Measurements from ENCODE around the gene GRIP2. TPM values are rescaled to one million over a fixed set of nuclear protein-coding genes. Genes with fewer than 3 reads are reported as not detected.
A peak's percentile ranks its signal among the peaks of the same experiment; 100 is the strongest.

The GRIP2 gene
- polyA plus RNA-seq, 3 donors: not detected

GRCh38 chr3:14549256-14549919 is 9.2 kb upstream of the GRIP2 start:
- H3K9me3 Mint-ChIP-seq: peaks cover 0 to 6% (median 2%) of the 10 kb centered on the region in 7 donors
- peaks cover 15 to 44% (median 20%) of the 10 kb centered on the region in 3 donors for H3K27me3 Mint-ChIP-seq (ENCODE audit: low read depth in 3 of 3)
- H3K9ac ChIP-seq (ENCODE audit: insufficient read depth, low read length, poor library complexity, severe bottlenecking): no peak overlapping the region
- H2AFZ ChIP-seq (ENCODE audit: insufficient read depth, low read depth, low read length, poor library complexity, severe bottlenecking): no peak overlapping the region
- DNase-seq: no peak
- no peak overlapping the region for H3K27ac Mint-ChIP-seq
- H3K79me2 ChIP-seq (ENCODE audit: insufficient read depth, low read length): no peaks in the 10 kb centered on the region
- H3K4me3 ChIP-seq (replicated peaks in 1 of 3; ENCODE audit: low read depth in 2 of 3, low read length in 3 of 3): no peak overlapping the region
- H3K4me3 Mint-ChIP-seq: no peak overlapping the region
- no peaks in the 10 kb centered on the region for H3K9me3 ChIP-seq (replicated peaks in 1 of 2; ENCODE audit: control insufficient read depth in 1 of 2, insufficient read depth in 1 of 2, low read length in 2 of 2)
- H4K20me1 ChIP-seq (ENCODE audit: insufficient read depth, low read length): no peaks in the 10 kb centered on the region
- H3K27me3 ChIP-seq (ENCODE audit: control insufficient read depth in 2 of 2, insufficient read depth in 2 of 2, low read length in 2 of 2): peaks cover 0 to 4% of the 10 kb centered on the region in 2 donors
- no peaks in the 10 kb centered on the region for H3K36me3 Mint-ChIP-seq
- 45% methylated on average over 5 of the region's 8 CpGs for WGBS (ENCODE audit: insufficient coverage)
- no peaks in the 10 kb centered on the region for H3K36me3 ChIP-seq (replicated peaks in 1 of 2; ENCODE audit: control insufficient read depth in 1 of 2, insufficient read depth in 2 of 2, low read length in 2 of 2)
- H3K27ac ChIP-seq (ENCODE audit: low read depth in 1 of 2, low read length in 2 of 2): no peak overlapping the region
- H3K4me2 ChIP-seq (replicated peaks; ENCODE audit: extremely low read depth, low read length, poor library complexity, severe bottlenecking): no peak overlapping the region
- TF ChIP-seq CTCF (IDR thresholded peaks at IDR 0.05): peak; percentile 23
- intact Hi-C loops (cut with micrococcal nuclease): loop anchor here in 1 of 2 donors (5.0 kb wide), 1 partner anchor 287 kb away; no protein-coding TSS in a partner anchor
- H3K4me1 Mint-ChIP-seq: peaks cover 5% of the 10 kb centered on the region
- peaks cover 0 to 3% of the 10 kb centered on the region in 2 donors for H3K4me1 ChIP-seq (ENCODE audit: control insufficient read depth in 1 of 2, insufficient read depth in 2 of 2, low read length in 2 of 2)

GRCh38 chr3:14548321-14548729 is 8.2 kb upstream of the GRIP2 start:
- H3K9me3 Mint-ChIP-seq: peaks cover 0 to 6% (median 2%) of the 10 kb centered on the region in 7 donors
- Histone ChIP-seq H3K4me3 (replicated peaks in 1 of 3; ENCODE audit: low read depth in 2 of 3, low read length in 3 of 3) (no peak overlapping the region), H3K4me2 (replicated peaks; ENCODE audit: extremely low read depth, low read length, poor library complexity, severe bottlenecking) (no peak overlapping the region), H3K4me1 (ENCODE audit: control insufficient read depth in 1 of 2, insufficient read depth in 2 of 2, low read length in 2 of 2) (no peaks in the 10 kb centered on the region), H3K9me3 (replicated peaks in 1 of 2; ENCODE audit: control insufficient read depth in 1 of 2, insufficient read depth in 1 of 2, low read length in 2 of 2) (no peaks in the 10 kb centered on the region), H3K27ac (ENCODE audit: low read depth in 1 of 2, low read length in 2 of 2) (no peak overlapping the region), H2AFZ (ENCODE audit: insufficient read depth, low read depth, low read length, poor library complexity, severe bottlenecking) (no peak overlapping the region), H3K36me3 (replicated peaks in 1 of 2; ENCODE audit: control insufficient read depth in 1 of 2, insufficient read depth in 2 of 2, low read length in 2 of 2) (no peaks in the 10 kb centered on the region), H3K79me2 (ENCODE audit: insufficient read depth, low read length) (no peaks in the 10 kb centered on the region), H4K20me1 (ENCODE audit: insufficient read depth, low read length) (no peaks in the 10 kb centered on the region), H3K27me3 (ENCODE audit: control insufficient read depth in 2 of 2, insufficient read depth in 2 of 2, low read length in 2 of 2) (peaks cover 0 to 4% of the 10 kb centered on the region in 2 donors), H3K9ac (ENCODE audit: insufficient read depth, low read length, poor library complexity, severe bottlenecking) (no peak overlapping the region)
- no peak overlapping the region for H3K27ac Mint-ChIP-seq
- DNase-seq: peak in 2 of 3 donors; percentile 12 to 19
- peak; percentile 38 for TF ChIP-seq CTCF (IDR thresholded peaks at IDR 0.05)
- no peaks in the 10 kb centered on the region for H3K36me3 Mint-ChIP-seq
- intact Hi-C loops (cut with micrococcal nuclease): loop anchor here in 1 of 2 donors (5.0 kb wide), 1 partner anchor 286 kb away; no protein-coding TSS in a partner anchor
- WGBS (ENCODE audit: insufficient coverage): 0% methylated on average over 9 of the region's 12 CpGs
- H3K27me3 Mint-ChIP-seq (ENCODE audit: low read depth in 3 of 3): peaks cover 12 to 41% (median 20%) of the 10 kb centered on the region in 3 donors
- H3K4me1 Mint-ChIP-seq: no peaks in the 10 kb centered on the region
- H3K4me3 Mint-ChIP-seq: peak overlapping the region in 1 of 2 donors; percentile 27

All from CD14-positive monocyte (primary cell).